ENCODE results near the gene C11orf16.
A peak's percentile ranks its signal among the peaks of the same experiment; 100 is the strongest.
"Not testable (repeated sequence)": the region's sequence is repeated elsewhere in the genome, so short reads cannot be mapped to it uniquely, and the experiment has no call there.

C11orf16 gene

GRCh38 chr11:8935789-8936188 lies 3.0 kb upstream of the C11orf16 start:
- DNase-seq (ENCODE audit: low spot score): not testable (repeated sequence)

- peak; percentile 57 for DNase-seq (ENCODE audit: low spot score)
These were observed 2.2 kb upstream of the C11orf16 start for GRCh38 chr11:8934742-8935488.

DNA sequence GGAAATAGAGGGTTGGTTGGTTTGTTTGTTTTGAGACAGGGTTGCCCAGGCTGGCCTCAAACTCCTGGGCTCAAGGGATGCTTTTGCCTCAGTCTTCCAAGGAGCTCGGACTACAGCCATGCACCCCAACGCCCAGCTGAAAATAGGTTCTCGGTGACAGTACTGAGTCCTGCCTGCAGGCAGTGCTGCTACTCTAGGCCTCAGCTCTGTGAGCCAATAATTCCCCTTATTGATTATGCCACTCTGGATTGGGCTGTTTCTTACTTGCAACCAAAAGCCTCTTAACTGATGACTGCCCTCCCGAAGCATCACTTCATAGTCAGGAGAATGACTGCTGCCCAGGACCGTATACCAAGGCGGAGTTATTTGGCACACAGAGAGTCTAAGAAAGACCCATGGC lies 1.2 kb upstream of the C11orf16 start:
- no peak for DNase-seq (ENCODE audit: low spot score)

DNA sequence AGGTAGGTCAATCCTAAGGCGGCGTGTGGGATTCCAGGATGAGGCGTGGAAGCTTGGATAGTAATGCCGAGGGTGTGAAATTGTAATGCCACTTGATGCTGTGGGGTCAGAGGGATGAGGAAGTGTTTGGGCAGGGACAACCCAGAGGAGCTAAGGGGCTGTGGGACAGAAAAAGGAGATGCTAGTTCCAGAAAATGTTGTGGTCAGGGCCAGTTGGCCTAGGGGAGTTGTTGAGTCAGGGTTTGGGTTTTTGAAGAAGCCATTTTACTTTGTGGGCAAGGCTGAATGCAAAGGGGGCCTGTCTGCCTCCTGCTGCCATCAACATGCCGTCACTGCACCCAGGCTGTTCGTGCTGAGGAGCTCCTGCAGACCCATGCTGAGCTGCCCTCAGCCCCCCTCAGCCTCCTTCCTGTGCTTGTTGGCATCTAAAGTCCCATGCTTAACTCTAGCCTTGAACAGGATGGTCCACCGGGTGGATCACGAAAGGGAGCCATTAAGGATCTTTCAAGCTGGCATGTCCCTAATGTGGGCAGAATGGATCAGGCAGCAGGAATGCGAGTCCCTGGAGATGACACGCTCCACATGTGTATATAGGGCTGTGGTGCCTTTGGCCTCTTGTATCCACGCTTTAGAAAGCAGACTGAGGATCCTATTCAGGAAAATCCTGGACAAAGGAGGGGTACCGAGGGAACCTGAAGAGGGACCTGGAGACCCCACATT lies 2.1 kb downstream of the C11orf16 start:
- no peak for DNase-seq (ENCODE audit: low spot score)

DNA sequence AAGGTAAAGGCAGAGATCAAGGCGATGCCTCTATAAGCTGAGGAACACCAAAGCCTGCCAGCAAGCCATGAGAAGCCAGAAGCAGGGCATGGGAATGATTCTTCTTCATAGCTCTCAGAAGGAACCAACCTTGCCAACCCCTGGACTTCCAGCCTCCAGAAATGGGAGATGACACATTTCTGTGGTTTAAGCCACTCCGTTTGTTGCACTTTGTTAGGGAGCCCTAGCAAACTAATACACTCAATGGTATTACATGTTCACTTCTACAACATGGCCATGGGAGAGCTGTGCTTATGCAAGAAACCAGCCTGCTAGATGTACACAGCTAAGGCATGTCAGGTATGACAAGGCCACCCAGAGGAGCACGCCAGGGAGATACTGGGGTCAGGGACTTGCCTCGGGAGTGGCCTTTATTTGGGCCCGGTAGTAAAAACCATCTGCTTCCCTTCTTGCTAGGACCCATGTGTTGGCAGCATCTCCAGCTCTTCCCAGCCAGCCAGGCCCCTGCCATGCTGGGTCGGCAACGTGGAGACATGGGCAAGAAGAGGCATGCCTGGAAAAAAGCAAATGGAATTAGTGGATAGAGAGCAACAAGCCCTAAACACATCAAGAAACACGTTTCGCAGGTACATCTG lies 3.6 kb downstream of the C11orf16 start:
- DNase-seq (ENCODE audit: low spot score): no peak

GRCh38 chr11:8928205-8928604 lies 4.5 kb downstream of the C11orf16 start:
- DNase-seq (ENCODE audit: low spot score): no peak

- no peak for DNase-seq (ENCODE audit: low spot score)
These were observed 5.5 kb downstream of the C11orf16 start for GRCh38 chr11:8927233-8927632.

DNA sequence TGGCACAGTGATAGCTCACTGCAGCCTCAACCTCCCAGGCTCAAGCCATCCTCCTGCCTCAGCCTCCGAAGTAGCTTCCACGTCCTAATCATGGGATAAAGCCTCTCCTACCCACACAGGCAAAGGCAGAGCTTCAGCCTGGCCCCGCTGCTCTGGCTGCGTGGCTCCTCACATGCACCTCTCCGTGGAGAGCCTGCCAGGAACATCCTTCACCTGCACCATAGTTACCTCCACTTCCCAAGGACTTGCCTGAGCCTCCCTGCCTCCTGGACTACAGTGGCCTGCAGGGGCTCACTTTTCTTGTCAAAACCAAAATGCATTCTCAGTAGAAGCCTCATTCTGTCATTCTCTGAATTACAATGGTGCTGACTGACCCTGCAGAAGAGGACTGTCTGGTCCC lies 6.5 kb downstream of the C11orf16 start:
- DNase-seq (ENCODE audit: low spot score): no peak

DNA sequence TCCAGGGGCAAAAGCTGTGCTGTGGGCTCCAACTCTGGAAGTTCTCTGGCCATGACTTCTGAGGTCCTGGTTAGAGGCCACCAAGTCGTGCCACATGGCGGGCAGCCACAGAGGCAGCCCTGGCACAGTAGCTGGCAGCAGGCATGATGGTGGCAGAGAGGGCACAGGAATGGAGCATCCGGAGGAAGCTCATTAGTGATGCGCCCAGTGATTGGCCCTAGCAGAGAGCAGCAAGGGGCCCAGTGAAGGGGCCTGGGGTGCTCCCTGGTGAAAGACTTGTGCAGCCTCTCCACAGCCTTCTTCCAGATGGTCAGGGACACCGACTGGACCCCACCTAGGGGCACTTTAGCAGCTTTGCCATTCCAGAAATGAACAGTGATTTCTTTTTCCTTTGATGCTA lies 7.0 kb downstream of the C11orf16 start:
- DNase-seq (ENCODE audit: low spot score): no peak

- DNase-seq (ENCODE audit: low spot score): no peak
These were observed 10.1 kb downstream of the C11orf16 start for GRCh38 chr11:8922691-8923090.

GRCh38 chr11:8917157-8917825 lies 15.5 kb downstream of the C11orf16 start:
- DNase-seq (ENCODE audit: low spot score): no peak

- no peak for DNase-seq (ENCODE audit: low spot score)
These were observed 18.1 kb downstream of the C11orf16 start for GRCh38 chr11:8914661-8915018.

DNA sequence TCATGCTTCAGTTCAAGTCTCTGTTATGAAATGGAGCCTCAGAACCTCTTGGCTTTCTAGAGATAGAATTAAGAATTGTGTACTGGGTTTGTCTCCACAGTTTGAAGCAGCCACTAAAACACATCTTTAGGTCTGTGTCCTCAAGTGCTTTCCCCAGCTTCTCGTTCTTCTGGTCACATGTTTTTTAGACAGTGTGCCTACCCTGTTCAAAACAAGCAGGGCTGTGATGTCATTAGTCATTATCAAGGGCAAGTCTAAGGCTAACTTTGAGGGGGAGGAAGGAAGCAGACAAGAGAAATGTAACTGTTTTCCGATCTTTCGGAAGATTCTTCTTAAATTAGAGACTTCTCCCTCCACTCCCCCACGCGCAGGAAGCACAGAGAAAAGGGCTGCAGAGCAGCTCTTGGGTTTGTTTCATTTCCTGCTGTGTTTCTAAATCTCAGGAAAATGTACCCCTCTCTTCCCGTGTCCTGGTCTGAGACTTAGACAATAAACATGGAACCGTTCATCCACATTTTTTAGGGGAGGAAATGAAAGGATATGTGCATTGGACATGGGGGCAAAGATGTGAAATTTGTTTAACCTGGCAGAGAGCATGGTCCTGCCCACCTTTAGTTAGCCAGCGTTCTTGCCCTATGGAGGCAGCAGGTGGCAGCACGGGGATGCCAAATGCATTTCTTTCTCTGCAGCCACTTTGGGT lies 18.6 kb downstream of the C11orf16 start:
- peak; percentile 39 for DNase-seq (ENCODE audit: low spot score)

DNA sequence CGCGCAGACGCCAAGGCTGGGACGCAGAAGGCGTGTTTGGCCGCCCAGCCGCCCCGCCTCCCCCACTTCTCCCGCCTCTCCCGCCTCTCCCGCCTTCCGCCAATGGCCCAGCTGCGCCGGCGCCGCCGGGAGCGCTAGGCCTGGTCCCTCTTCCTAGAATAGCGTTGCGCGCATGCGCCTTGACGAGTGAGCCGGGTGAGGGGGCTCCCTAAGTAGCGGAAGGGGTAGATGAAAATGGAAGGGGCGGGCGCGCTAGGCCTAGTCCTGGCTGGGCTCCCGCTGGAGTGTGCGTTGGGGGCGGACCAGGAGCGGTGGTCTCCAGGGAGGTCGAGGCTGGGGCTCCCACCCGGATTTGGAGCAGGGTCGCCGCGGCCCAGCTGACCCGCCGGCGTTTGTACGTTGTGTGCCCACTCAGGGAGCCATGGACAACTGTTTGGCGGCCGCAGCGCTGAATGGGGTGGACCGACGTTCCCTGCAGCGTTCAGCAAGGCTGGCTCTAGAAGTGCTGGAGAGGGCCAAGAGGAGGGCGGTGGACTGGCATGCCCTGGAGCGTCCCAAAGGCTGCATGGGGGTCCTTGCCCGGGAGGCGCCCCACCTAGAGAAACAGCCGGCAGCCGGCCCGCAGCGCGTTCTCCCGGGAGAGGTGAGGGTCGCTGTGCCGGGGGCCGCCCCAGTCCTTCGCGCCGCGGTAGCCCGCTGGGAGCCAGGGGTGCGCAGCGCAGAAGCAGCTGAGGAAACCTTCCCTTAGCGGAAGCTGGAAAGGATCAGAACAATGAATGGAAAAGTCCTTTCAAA lies 21.5 kb downstream of the C11orf16 start, which contains the start of gene AKIP1:
TSS of gene AKIP1 (plus strand) at position 161 of the 795 bp plus-strand sequence. CDS start at position 422, 261 bp downstream.
- peak; percentile 96 for DNase-seq (ENCODE audit: low spot score)

GRCh38 chr11:8910649-8911026 lies 22.1 kb downstream of the C11orf16 start:
- DNase-seq (ENCODE audit: low spot score): no peak

- DNase-seq (ENCODE audit: low spot score): no peak
These were observed 24.6 kb downstream of the C11orf16 start for GRCh38 chr11:8908099-8908498.

DNA sequence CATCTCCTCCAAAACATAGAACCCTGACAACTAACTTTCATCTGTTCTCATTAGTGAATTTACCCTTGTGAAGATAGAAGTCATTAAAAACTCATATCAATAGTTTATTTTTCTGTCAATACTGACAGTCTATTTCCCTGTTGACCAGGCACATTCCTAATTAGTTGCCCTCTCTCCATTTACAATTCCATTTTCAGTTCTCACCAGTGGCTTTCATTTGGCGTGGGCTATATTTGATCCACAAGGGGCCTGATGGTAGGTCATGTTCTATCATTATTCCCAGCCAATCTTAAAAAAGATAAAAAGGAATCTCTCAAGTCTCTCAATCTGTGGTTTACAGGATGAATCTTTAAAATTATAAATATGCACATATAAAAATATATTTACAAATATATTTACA lies 25.6 kb downstream of the C11orf16 start:
- DNase-seq (ENCODE audit: low spot score): no peak

GRCh38 chr11:8905528-8906165 lies 27.1 kb downstream of the C11orf16 start:
- peak; percentile 63 for DNase-seq (ENCODE audit: low spot score)

DNA sequence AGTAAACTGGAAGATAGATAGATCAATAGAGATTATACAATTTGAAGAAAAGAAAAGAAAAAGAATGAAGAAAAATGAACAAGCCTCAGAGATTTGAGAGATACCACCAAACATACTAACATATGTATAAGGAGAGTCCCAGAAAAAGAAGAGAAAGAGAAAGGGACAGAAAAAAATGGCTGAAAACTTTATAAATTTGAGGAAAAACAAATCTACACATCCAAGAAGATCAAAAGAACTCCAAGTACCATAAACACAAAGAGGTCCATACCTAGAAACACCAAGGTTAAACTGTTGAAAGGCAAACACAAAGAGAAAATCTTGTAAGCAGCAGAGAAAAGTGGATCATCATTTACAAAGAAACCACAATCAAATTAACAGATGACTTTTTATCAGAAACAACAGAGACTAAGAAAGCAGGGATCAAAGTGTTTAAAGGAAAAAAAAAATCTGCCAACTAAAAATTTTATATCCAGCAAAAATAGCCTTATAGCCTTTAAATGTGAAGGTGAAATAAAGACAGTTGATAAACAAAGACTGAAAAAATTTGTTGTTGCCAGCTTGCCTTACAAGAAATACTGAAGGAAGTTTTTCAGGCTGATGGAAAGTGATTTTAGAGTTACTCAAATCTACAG lies 33.5 kb downstream of the C11orf16 start:
- DNase-seq (ENCODE audit: low spot score): no peak

DNA sequence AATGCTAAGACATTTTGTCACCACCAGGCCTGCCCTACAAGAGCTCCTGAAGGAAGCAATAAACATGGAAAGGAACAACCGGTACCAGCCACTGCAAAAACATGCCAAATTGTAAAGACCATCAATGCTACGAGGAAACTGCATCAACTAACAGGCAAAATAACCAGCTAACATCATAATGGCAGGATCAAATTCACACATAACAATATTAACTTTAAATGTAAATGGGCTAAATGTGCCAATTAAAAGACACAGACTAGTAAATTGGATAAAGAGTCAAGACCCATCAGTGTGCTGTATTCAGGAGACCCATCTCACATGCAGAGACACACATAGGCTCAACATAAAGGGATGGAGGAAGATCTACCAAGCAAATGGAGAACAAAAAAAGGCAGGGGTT lies 41.6 kb downstream of the C11orf16 start:
- not testable (repeated sequence) for DNase-seq (ENCODE audit: low spot score)

Data from RKO (cell line).